Mesenchymal stem cell (in vitro differentiated cells and primary cell): ENCODE results near the gene CRYGN.
A peak's percentile ranks its signal among the peaks of the same experiment; 100 is the strongest.

Experiments used
- DNase-seq: peaks from one replicate; pipeline ENCODE4 v3.0.0-alpha.2; 2013
- H2AFZ ChIP-seq: one replicate; pipeline ENCODE4 v1.6.1; 2013; ENCODE audit warnings: low read depth, mild to moderate bottlenecking, control low read depth, inconsistent platforms, low read length, moderate library complexity
- H2AK5ac ChIP-seq: 2 replicates; pipeline ENCODE4 v1.6.1; 2013; ENCODE audit warnings: low read length, moderate library complexity, mild to moderate bottlenecking, inconsistent platforms; ENCODE audit not compliant: severe bottlenecking
- H2BK120ac ChIP-seq: one replicate; pipeline ENCODE4 v1.6.1; 2013; ENCODE audit warnings: low read depth, mild to moderate bottlenecking, inconsistent platforms, low read length, moderate library complexity
- H2BK12ac ChIP-seq, 2 experiments: one replicate each; pipeline ENCODE4 v1.6.1; 2013; ENCODE audit warnings: inconsistent platforms in 2 of 2, low read length in 2 of 2, mild to moderate bottlenecking in 2 of 2, moderate library complexity in 2 of 2, control low read depth in 1 of 2
- H2BK15ac ChIP-seq: one replicate; pipeline ENCODE4 v1.6.1; 2013; ENCODE audit warnings: mild to moderate bottlenecking, low read depth, inconsistent platforms; ENCODE audit not compliant: poor library complexity, severe bottlenecking
- H2BK5ac ChIP-seq: 2 replicates; pipeline ENCODE4 v1.6.1; 2013; ENCODE audit warnings: low read depth, mild to moderate bottlenecking, low read length, control low read depth, inconsistent platforms; ENCODE audit not compliant: poor library complexity, severe bottlenecking
- H3K14ac ChIP-seq, 2 experiments: one replicate each; pipeline ENCODE4 v1.6.1; 2013; ENCODE audit warnings: inconsistent platforms in 2 of 2, low read length in 2 of 2, control low read depth in 1 of 2, mild to moderate bottlenecking in 1 of 2, moderate library complexity in 1 of 2
- H3K18ac ChIP-seq, 2 experiments: one replicate each; pipeline ENCODE4 v1.6.1; 2013; ENCODE audit warnings: inconsistent platforms in 2 of 2, low read length in 2 of 2, control low read depth in 1 of 2, low read depth in 1 of 2, mild to moderate bottlenecking in 1 of 2
- H3K23ac ChIP-seq, 2 experiments: one replicate each; pipeline ENCODE4 v1.6.1; 2013; ENCODE audit warnings: inconsistent platforms in 2 of 2, low read length in 2 of 2, mild to moderate bottlenecking in 2 of 2, moderate library complexity in 2 of 2, control low read depth in 1 of 2
- H3K27ac ChIP-seq: 2 replicates; pipeline ENCODE4 v1.5.1; 2013; ENCODE audit warnings: mild to moderate bottlenecking, moderate library complexity, low read length, control low read depth, inconsistent platforms; ENCODE audit not compliant: poor library complexity, severe bottlenecking
- H3K27me3 ChIP-seq, 2 experiments: 2 replicates each; pipeline versions ENCODE4 v1.6.1 to v1.7.0; 2013; ENCODE audit warnings: low read length in 2 of 2, mild to moderate bottlenecking in 2 of 2, moderate library complexity in 2 of 2, control low read depth in 1 of 2, inconsistent platforms in 1 of 2; ENCODE audit not compliant: control insufficient read depth in 1 of 2, insufficient read depth in 1 of 2
- H3K36me3 ChIP-seq, 2 experiments: 2 replicates each; pipeline versions ENCODE4 v1.6.1 to v1.7.0; 2013; ENCODE audit warnings: low read length in 2 of 2, control low read depth in 1 of 2, inconsistent platforms in 1 of 2, low read depth in 1 of 2, mild to moderate bottlenecking in 1 of 2; ENCODE audit not compliant: insufficient read depth in 2 of 2, control insufficient read depth in 1 of 2
- H3K4ac ChIP-seq, 2 experiments: one replicate each; pipeline ENCODE4 v1.6.1; 2013; ENCODE audit warnings: inconsistent platforms in 2 of 2, low read length in 2 of 2, mild to moderate bottlenecking in 2 of 2, moderate library complexity in 2 of 2, control low read depth in 1 of 2, low read depth in 1 of 2
- H3K4me1 ChIP-seq: 2 replicates; pipeline ENCODE4 v1.6.1; 2013; ENCODE audit warnings: low read depth, low read length, control low read depth; ENCODE audit not compliant: control insufficient read depth, insufficient read depth
- H3K4me2 ChIP-seq: 2 replicates; pipeline ENCODE4 v1.6.1; 2013; ENCODE audit warnings: low read length, mild to moderate bottlenecking, inconsistent platforms; ENCODE audit not compliant: poor library complexity, severe bottlenecking
- H3K4me3 ChIP-seq, 2 experiments: 2 replicates each; pipeline versions ENCODE4 v1.5.1 to v1.7.0; 2013; ENCODE audit warnings: low read length in 2 of 2, mild to moderate bottlenecking in 2 of 2, control low read depth in 1 of 2, low read depth in 1 of 2; ENCODE audit not compliant: insufficient read depth in 1 of 2
- H3K79me1 ChIP-seq: replicated peaks from 2 replicates; pipeline ENCODE4 v1.6.1; 2013; ENCODE audit warnings: mild to moderate bottlenecking, control low read depth, low read length, inconsistent platforms; ENCODE audit not compliant: poor library complexity, severe bottlenecking
- H3K9ac ChIP-seq: 2 replicates; pipeline ENCODE4 v1.7.0; 2013; ENCODE audit warnings: mild to moderate bottlenecking, low read length, moderate library complexity
- H3K9me3 ChIP-seq: 2 replicates; pipeline ENCODE4 v1.7.0; 2013; ENCODE audit warnings: mild to moderate bottlenecking, low read length; ENCODE audit not compliant: control insufficient read depth
- H4K8ac ChIP-seq: one replicate; pipeline ENCODE4 v1.6.1; 2013; ENCODE audit warnings: inconsistent platforms, mild to moderate bottlenecking, low read length, moderate library complexity
- H4K91ac ChIP-seq: one replicate; pipeline ENCODE4 v1.6.1; 2013; ENCODE audit warnings: mild to moderate bottlenecking, low read length, inconsistent platforms
- WGBS: methylation state at CpG from one replicate; pipeline ENCODE4 v1.1.7; 2013; ENCODE audit warnings: mixed read lengths; 5-methylcytosine and 5-hydroxymethylcytosine counted together

The CRYGN gene

GRCh38 chr7:151431768-151432311 is 8.1 kb downstream of the CRYGN start:
- H3K4ac ChIP-seq, result no peak overlapping the region
- H3K4me2 ChIP-seq, result no peak overlapping the region
- H3K9me3 ChIP-seq, result no peaks in the 10 kb centered on the region
- no peaks in the 10 kb centered on the region for H3K36me3 ChIP-seq
- peaks cover 35% of the 10 kb centered on the region for H3K4me1 ChIP-seq
- no peak overlapping the region for H4K8ac ChIP-seq
- H3K27ac ChIP-seq, result no peak overlapping the region
- no peak overlapping the region for H2BK12ac ChIP-seq
- H3K23ac ChIP-seq, result no peak overlapping the region
- H3K9ac ChIP-seq, result no peak overlapping the region
- WGBS, result 97% methylated on average over 25 of the region's 25 CpGs
- no peaks in the 10 kb centered on the region for H3K79me1 ChIP-seq
- H3K18ac ChIP-seq, result no peak overlapping the region
- no peak overlapping the region for H2AK5ac ChIP-seq
- no peak overlapping the region for H2BK5ac ChIP-seq
- peaks cover 0 to 12% of the 10 kb centered on the region in 2 experiments for H3K27me3 ChIP-seq
- no peak overlapping the region for H4K91ac ChIP-seq
- no peak for DNase-seq
- no peak overlapping the region for H2BK120ac ChIP-seq
- no peak overlapping the region for H3K14ac ChIP-seq
- H2AFZ ChIP-seq, result no peak overlapping the region
- no peak overlapping the region for H3K4me3 ChIP-seq
- H2BK15ac ChIP-seq, result no peak overlapping the region

GRCh38 chr7:151431281-151431767 is 8.6 kb downstream of the CRYGN start:
- H3K4me1 ChIP-seq, result peaks cover 36% of the 10 kb centered on the region
- H3K27me3 ChIP-seq, result peaks cover 0 to 12% of the 10 kb centered on the region in 2 experiments
- no peak overlapping the region for H2BK5ac ChIP-seq
- no peak overlapping the region for H3K4ac ChIP-seq
- no peak overlapping the region for H2BK12ac ChIP-seq
- no peaks in the 10 kb centered on the region for H3K9me3 ChIP-seq
- no peak for DNase-seq
- H3K79me1 ChIP-seq, result no peaks in the 10 kb centered on the region
- no peak overlapping the region for H3K4me3 ChIP-seq
- H3K4me2 ChIP-seq, result no peak overlapping the region
- no peak overlapping the region for H3K27ac ChIP-seq
- H2BK15ac ChIP-seq, result no peak overlapping the region
- H3K23ac ChIP-seq, result no peak overlapping the region
- H3K18ac ChIP-seq, result no peak overlapping the region
- H3K36me3 ChIP-seq, result no peaks in the 10 kb centered on the region
- no peak overlapping the region for H2BK120ac ChIP-seq
- no peak overlapping the region for H2AFZ ChIP-seq
- H3K9ac ChIP-seq, result no peak overlapping the region
- WGBS, result 92% methylated on average over 12 of the region's 13 CpGs
- H4K8ac ChIP-seq, result no peak overlapping the region
- no peak overlapping the region for H3K14ac ChIP-seq
- H4K91ac ChIP-seq, result no peak overlapping the region
- H2AK5ac ChIP-seq, result no peak overlapping the region

- no peak overlapping the region for H3K27ac ChIP-seq
- H3K4me3 ChIP-seq, result no peak overlapping the region
- H2BK15ac ChIP-seq, result no peak overlapping the region
- DNase-seq, result no peak
- peaks cover 0 to 12% of the 10 kb centered on the region in 2 experiments for H3K27me3 ChIP-seq
- no peaks in the 10 kb centered on the region for H3K36me3 ChIP-seq
- no peak overlapping the region for H3K14ac ChIP-seq
- no peak overlapping the region for H2BK120ac ChIP-seq
- H3K23ac ChIP-seq, result no peak overlapping the region
- no peaks in the 10 kb centered on the region for H3K79me1 ChIP-seq
- H3K9ac ChIP-seq, result no peak overlapping the region
- H3K4me2 ChIP-seq, result no peak overlapping the region
- no peak overlapping the region for H2BK5ac ChIP-seq
- H4K8ac ChIP-seq, result no peak overlapping the region
- H2AK5ac ChIP-seq, result peak overlapping the region; percentile 24
- H2AFZ ChIP-seq, result no peak overlapping the region
- no peak overlapping the region for H3K4ac ChIP-seq
- peaks cover 40% of the 10 kb centered on the region for H3K4me1 ChIP-seq
- WGBS, result 89% methylated on average over 14 of the region's 16 CpGs
- no peak overlapping the region for H4K91ac ChIP-seq
- no peak overlapping the region for H2BK12ac ChIP-seq
- no peaks in the 10 kb centered on the region for H3K9me3 ChIP-seq
- no peak overlapping the region for H3K18ac ChIP-seq
These were observed 9.3 kb downstream of the CRYGN start for GRCh38 chr7:151430391-151431205.

GRCh38 chr7:151429560-151430331 is 10.2 kb downstream of the CRYGN start:
- Histone ChIP-seq H2BK5ac (no peak overlapping the region), H3K27me3 (peaks cover 0 to 12% of the 10 kb centered on the region in 2 experiments), H3K4ac (no peak overlapping the region), H2AK5ac (no peak overlapping the region), H4K8ac (no peak overlapping the region), H3K27ac (no peak overlapping the region), H4K91ac (no peak overlapping the region), H3K4me1 (peaks cover 40% of the 10 kb centered on the region), H3K36me3 (no peaks in the 10 kb centered on the region), H3K23ac (no peak overlapping the region), H2BK12ac (no peak overlapping the region), H2AFZ (no peak overlapping the region), H3K79me1 (no peaks in the 10 kb centered on the region), H2BK120ac (no peak overlapping the region), H3K9me3 (no peaks in the 10 kb centered on the region), H3K9ac (no peak overlapping the region), H3K18ac (no peak overlapping the region), H3K4me2 (no peak overlapping the region), H3K14ac (no peak overlapping the region), H2BK15ac (no peak overlapping the region), H3K4me3 (no peak overlapping the region)
- WGBS, result 59% methylated on average over 8 of the region's 10 CpGs
- DNase-seq, result no peak
